Spinal cord (tissue), 10 donors: Measurements from ENCODE around the gene STARD9. TPM values are rescaled to one million over a fixed set of nuclear protein-coding genes. Genes with fewer than 3 reads are reported as not detected.
A peak's percentile ranks its signal among the peaks of the same experiment; 100 is the strongest.

Source experiments
- DNase-seq, 6 donors: peaks; one replicate each; pipeline versions ENCODE4 v3.0.0 to v3.0.0-alpha.2; 2013 to 2015; ENCODE audit warnings: low spot score in 6 of 6, low read depth in 4 of 6
- H3K27ac ChIP-seq: one replicate; pipeline ENCODE4 v1.5.1; 2013; ENCODE audit warnings: low read depth, low read length, control low read depth
- H3K27me3 ChIP-seq: one replicate; pipeline ENCODE4 v1.6.1; 2013; ENCODE audit warnings: low read length; ENCODE audit not compliant: control insufficient read depth, insufficient read depth
- H3K36me3 ChIP-seq: one replicate; pipeline ENCODE4 v1.6.1; 2013; ENCODE audit warnings: low read length; ENCODE audit not compliant: control insufficient read depth, insufficient read depth
- H3K4me1 ChIP-seq: one replicate; pipeline ENCODE4 v1.6.1; 2013; ENCODE audit warnings: low read length; ENCODE audit not compliant: control insufficient read depth, insufficient read depth
- H3K4me3 ChIP-seq: one replicate; pipeline ENCODE4 v1.5.1; 2013; ENCODE audit warnings: low read depth, low read length, control low read depth
- H3K9me3 ChIP-seq: one replicate; pipeline ENCODE4 v1.6.1; 2013; ENCODE audit warnings: low read length; ENCODE audit not compliant: control insufficient read depth, insufficient read depth
- WGBS: methylation state at CpG from one replicate; pipeline ENCODE4 v1.1.5; 2013; ENCODE audit warnings: missing lambda C conversion rate; ENCODE audit not compliant: insufficient coverage; 5-methylcytosine and 5-hydroxymethylcytosine counted together
- long read RNA-seq, 4 donors: transcript quantifications; one replicate each; lab custom pipeline, GENCODE V29; 2026
- polyA plus RNA-seq, 2 donors: library from polyadenylated mRNA; unstranded; fragments of 120-200 nt; gene quantifications; one replicate each; pipeline ENCODE4 v1.2.1, GENCODE V29; 2013; ENCODE audit not compliant: insufficient read length in 2 of 2
- total RNA-seq, 2 donors: library from RNA; depleted of rRNA in 1 of 2; stranded (reverse); fragments of 120-200 nt in 1 of 2; fragments of >200 nt in 1 of 2; gene quantifications; one replicate each; pipeline versions ENCODE4 v1.2.3 to v1.2.4, GENCODE V29; 2013 to 2014
- donor health status: healthy.

The STARD9 gene
- total RNA-seq: 10 to 100 TPM; 17.3 to 26.2 TPM
- 10 to 100 TPM; 11.1 to 16.6 TPM for polyA plus RNA-seq
- long read RNA-seq, donor 1: 0 reads
- long read RNA-seq, donor 2: 0 reads
- long read RNA-seq, donor 3: 0 reads
- long read RNA-seq, donor 4, partial matches to known transcripts: 0 of 1 reads
- long read RNA-seq, donor 4, other reads (novel, unspliced or antisense): 0 of 1 reads

- H3K27ac ChIP-seq: peak within 1 kb of the TSS; percentile 86
- H3K4me3 ChIP-seq: peak within 1 kb of the TSS; percentile 97
Measured at GRCh38 chr15:42575188-42576039, at the start of gene STARD9. Gene STARD9 (plus strand): TSS chr15:42575606. CDS start chr15:42575716, 110 bp downstream.

DNA sequence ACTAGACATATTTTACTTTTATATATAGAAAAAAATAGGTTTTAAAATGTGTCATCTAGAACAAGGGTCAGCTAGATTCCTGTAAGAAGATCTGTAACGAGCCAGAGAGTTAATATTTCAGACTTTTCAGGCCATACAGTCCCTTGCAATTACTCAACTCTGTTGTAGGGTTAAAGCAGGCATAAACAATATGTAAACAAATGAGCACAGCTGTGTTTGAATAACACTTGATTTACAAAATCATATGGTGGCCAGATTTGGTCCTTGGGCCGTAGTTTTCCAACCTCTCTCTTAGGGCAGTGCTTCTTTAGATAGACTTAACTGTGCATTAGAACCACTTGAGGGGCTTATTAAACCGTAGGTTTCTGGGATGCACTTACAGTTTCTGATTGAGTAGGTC is 46.4 kb upstream of the STARD9 start:
- peaks cover 8% of the 10 kb centered on the region for H3K36me3 ChIP-seq
- no peaks in the 10 kb centered on the region for H3K27me3 ChIP-seq
- H3K4me1 ChIP-seq: no peaks in the 10 kb centered on the region
- H3K9me3 ChIP-seq: no peaks in the 10 kb centered on the region
- DNase-seq: no peak
- WGBS: 80% methylated on average over 1 of the region's 3 CpGs
- no peak overlapping the region for H3K27ac ChIP-seq
- no peak overlapping the region for H3K4me3 ChIP-seq

More at GRCh38 chr15:42575188-42576039, at the start of gene STARD9:
- WGBS: under 1% methylated on average over 90 of the region's 95 CpGs
- Histone ChIP-seq H3K27me3 (no peaks in the 10 kb centered on the region), H3K36me3 (no peaks in the 10 kb centered on the region), H3K9me3 (no peaks in the 10 kb centered on the region), H3K4me1 (peaks cover 17% of the 10 kb centered on the region)
- peak; percentile 89 to 99 (median 95) for DNase-seq

DNA sequence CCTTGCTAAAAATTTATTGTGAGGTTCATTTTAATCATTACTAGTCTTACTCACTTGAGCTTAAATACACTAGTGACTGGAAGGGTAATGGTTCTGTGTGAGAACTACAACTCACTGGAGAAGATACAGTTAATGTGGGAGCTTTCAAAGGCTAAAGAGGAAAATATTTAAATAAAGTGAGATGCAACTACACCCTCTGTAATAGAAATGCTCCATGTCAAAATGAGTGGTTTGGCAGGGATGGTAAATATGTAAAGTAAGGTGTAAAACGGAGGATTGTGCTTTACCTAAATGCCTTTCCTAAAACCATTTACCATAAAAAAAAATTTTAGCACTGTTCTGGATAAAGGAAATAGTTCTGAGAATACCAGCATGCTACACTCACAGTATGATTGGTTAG is 42.2 kb upstream of the STARD9 start:
- Histone ChIP-seq H3K4me3 (no peak overlapping the region), H3K9me3 (no peaks in the 10 kb centered on the region), H3K27me3 (no peaks in the 10 kb centered on the region), H3K27ac (no peak overlapping the region), H3K4me1 (no peaks in the 10 kb centered on the region), H3K36me3 (peaks cover 3% of the 10 kb centered on the region)
- no CpG with 5 or more reads among the region's 1 CpG for WGBS
- no peak for DNase-seq

DNA sequence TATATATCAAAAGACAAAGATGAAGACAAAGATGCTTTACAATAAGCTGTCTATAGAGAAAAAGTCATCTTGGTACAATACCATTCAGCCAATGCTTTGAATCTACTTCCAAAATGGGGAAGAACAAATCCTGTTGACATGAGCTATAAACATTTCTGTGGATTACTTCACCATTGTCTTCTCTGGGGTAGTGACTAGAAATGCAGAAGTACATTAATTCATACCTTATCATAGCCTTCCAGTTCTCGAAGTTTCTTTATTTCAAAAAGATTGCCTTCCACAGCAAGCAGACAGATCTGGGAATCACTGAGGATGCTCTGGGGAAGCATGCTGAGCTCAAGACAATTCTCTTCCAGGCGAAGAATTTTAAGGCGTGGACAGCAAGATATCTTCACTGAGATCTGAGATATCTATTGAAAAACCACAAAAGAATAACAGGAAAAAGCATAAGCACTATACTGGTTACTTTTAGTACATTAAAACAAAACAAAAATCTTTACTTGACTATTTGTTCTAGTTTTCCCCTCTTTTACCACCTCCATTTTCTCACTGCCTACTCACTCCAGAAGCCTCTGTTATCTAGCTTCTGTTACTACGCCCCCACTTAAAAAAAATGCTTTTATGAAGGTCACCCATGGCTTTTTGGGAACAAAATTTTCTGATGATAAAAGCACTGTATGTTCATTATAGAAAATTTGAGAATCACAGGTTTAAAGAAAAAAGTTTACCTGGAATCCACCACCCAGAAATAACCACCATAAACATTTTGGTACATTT is 30.4 kb upstream of the STARD9 start:
- no peak for DNase-seq
- WGBS: 90% methylated on average over 1 of the region's 4 CpGs
- no peak overlapping the region for H3K27ac ChIP-seq

DNA sequence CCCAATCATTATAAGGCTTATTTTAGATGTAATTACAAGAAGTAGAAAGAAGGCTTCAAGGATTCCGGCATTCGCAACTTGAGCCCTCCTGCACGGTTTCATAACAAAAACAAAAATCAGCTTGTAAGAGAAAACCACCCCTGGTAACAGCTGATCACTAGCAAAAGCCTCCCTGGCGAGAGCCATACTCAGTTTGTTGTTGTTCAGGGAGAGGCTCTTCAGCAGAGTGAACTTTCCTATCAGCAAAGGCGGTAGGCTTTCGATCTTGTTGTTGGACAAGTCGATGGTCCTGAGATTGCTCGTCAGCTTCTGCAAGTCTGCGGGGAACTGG is 27.5 kb upstream of the STARD9 start:
- H3K4me1 ChIP-seq: peaks cover 12% of the 10 kb centered on the region
- peak in 1 of 6 donors; percentile 14 for DNase-seq
- H3K4me3 ChIP-seq: peak overlapping the region; percentile 98
- no peaks in the 10 kb centered on the region for H3K27me3 ChIP-seq
- H3K9me3 ChIP-seq: no peaks in the 10 kb centered on the region
- 0% methylated on average over 6 of the region's 9 CpGs for WGBS
- peaks cover 18% of the 10 kb centered on the region for H3K36me3 ChIP-seq
- peak overlapping the region; percentile 97 for H3K27ac ChIP-seq

More for the DNA sequence above, 30.4 kb upstream of the STARD9 start:
- Histone ChIP-seq H3K36me3 (peaks cover 30% of the 10 kb centered on the region), H3K9me3 (no peaks in the 10 kb centered on the region), H3K4me1 (peaks cover 10% of the 10 kb centered on the region), H3K4me3 (no peak overlapping the region), H3K27me3 (no peaks in the 10 kb centered on the region)

GRCh38 chr15:42548249-42549031 is 27.0 kb upstream of the STARD9 start, which contains the start of the genes HAUS2 and LRRC57:
Gene HAUS2 (plus strand): TSS chr15:42548838. CDS start chr15:42548873, 35 bp downstream.
Gene LRRC57 (minus strand): TSS chr15:42548793. CDS start chr15:42548434, 359 bp downstream.
- under 1% methylated on average over 71 of the region's 71 CpGs for WGBS
- Histone ChIP-seq H3K9me3 (no peaks in the 10 kb centered on the region), H3K27ac (peak within 1 kb of the TSS; percentile 97), H3K36me3 (peaks cover 13% of the 10 kb centered on the region), H3K4me3 (peak within 1 kb of the TSS; percentile 98), H3K4me1 (peaks cover 12% of the 10 kb centered on the region), H3K27me3 (no peaks in the 10 kb centered on the region)
- DNase-seq: peak; percentile 77 to 96 (median 86)

- H3K27ac ChIP-seq: peak overlapping the region; percentile 97
- no peak for DNase-seq
- H3K36me3 ChIP-seq: peaks cover 9% of the 10 kb centered on the region
- H3K4me1 ChIP-seq: peaks cover 12% of the 10 kb centered on the region
- no peaks in the 10 kb centered on the region for H3K27me3 ChIP-seq
- WGBS: 0% methylated on average over 5 of the region's 15 CpGs
- no peaks in the 10 kb centered on the region for H3K9me3 ChIP-seq
- peak overlapping the region; percentile 98 for H3K4me3 ChIP-seq
Measured at GRCh38 chr15:42549032-42549491, 26.3 kb upstream of the STARD9 start.

GRCh38 chr15:42549741-42550392 is 25.5 kb upstream of the STARD9 start:
- Histone ChIP-seq H3K9me3 (no peaks in the 10 kb centered on the region), H3K27ac (no peak overlapping the region), H3K27me3 (no peaks in the 10 kb centered on the region), H3K4me1 (peaks cover 12% of the 10 kb centered on the region), H3K4me3 (peak overlapping the region; percentile 98), H3K36me3 (peaks cover 6% of the 10 kb centered on the region)
- 79% methylated on average over 7 of the region's 12 CpGs for WGBS
- no peak for DNase-seq
